ENCODE results near the gene RAB3IL1. TPM values are rescaled to one million over a fixed set of nuclear protein-coding genes. Genes with fewer than 3 reads are reported as not detected.

RAB3IL1 gene
- total and polyA plus RNA-seq, 2 of the 13 experiments (the other 11 are each of a cell fraction or from before 2014, with no cell fraction given): 1.2 to 2.0 TPM

DNA sequence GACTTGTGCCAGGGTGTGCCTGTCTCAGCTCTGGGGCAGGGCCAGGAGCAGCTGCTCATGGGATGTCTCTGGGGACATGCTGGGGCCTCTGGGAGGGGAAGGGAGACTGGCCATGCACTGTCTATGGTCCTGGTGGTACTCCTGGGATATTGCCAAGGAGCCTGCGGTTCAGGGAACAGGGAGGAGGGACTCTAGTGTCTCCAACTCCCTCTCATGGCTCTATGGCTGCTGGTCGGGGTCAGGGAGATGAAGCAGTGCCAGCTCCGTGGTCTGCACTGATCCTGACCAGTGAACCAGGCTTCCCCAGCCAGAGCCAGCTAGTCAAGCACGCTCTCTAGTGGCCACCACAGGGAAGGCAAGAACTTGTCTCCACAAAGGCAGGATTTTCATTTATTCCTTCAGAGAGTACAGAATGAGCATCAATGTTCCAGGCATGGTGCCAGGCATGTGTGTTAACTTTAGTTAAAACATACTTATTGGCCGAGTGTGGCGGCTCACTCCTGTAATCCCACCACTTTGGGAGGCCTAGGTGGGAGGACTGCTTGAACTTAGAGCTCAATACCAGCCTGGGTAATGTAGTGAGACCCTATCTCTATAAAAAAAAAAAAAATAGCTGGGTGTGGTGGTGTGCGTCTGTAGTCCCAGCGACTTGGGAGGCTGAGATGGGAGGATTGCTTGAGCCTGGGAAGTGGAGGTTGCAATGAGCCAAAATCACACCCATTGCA is 30.3 kb upstream of the RAB3IL1 start (continued):
- TF ChIP-seq USF2 (IDR thresholded peaks at IDR 0.05; ENCODE audit: low read depth, low read length) (0 out of 2 replicates have a peak, but pooled peaks have one; percentile 5), USF2 (CRISPR knock-in tag; IDR thresholded peaks at IDR 0.05; ENCODE audit: borderline replicate concordance) (no peak), ZNF331 (CRISPR knock-in tag; IDR thresholded peaks at IDR 0.05) (peak; percentile 51; the same call in 1 of the 2 replicates), ZNF691 (CRISPR knock-in tag; IDR thresholded peaks at IDR 0.05; ENCODE audit: borderline replicate concordance, low read depth) (peak; percentile 58; the same call in 1 of the 2 replicates), ZNF263 (CRISPR knock-in tag; IDR thresholded peaks at IDR 0.05) (peak; percentile 40; the same call in 1 of the 2 replicates), RAD21 (CRISPR knock-in tag; IDR thresholded peaks at IDR 0.05) (peak; percentile 99), GATAD2A (CRISPR knock-in tag; IDR thresholded peaks at IDR 0.05) (0 out of 2 replicates have a peak, but pooled peaks have one; percentile 20), SP2 (CRISPR knock-in tag; IDR thresholded peaks at IDR 0.05) (no peak), ZNF136 (CRISPR knock-in tag; IDR thresholded peaks at IDR 0.05; ENCODE audit: low read depth) (no peak), TBX3 (IDR thresholded peaks at IDR 0.05; ENCODE audit: borderline replicate concordance) (no peak), THYN1 (CRISPR knock-in tag; IDR thresholded peaks at IDR 0.05; ENCODE audit: borderline replicate concordance, low read depth) (no peak), KLF6 (CRISPR knock-in tag; IDR thresholded peaks at IDR 0.05) (no peak)
- TF ChIP-seq, protein P1, sequence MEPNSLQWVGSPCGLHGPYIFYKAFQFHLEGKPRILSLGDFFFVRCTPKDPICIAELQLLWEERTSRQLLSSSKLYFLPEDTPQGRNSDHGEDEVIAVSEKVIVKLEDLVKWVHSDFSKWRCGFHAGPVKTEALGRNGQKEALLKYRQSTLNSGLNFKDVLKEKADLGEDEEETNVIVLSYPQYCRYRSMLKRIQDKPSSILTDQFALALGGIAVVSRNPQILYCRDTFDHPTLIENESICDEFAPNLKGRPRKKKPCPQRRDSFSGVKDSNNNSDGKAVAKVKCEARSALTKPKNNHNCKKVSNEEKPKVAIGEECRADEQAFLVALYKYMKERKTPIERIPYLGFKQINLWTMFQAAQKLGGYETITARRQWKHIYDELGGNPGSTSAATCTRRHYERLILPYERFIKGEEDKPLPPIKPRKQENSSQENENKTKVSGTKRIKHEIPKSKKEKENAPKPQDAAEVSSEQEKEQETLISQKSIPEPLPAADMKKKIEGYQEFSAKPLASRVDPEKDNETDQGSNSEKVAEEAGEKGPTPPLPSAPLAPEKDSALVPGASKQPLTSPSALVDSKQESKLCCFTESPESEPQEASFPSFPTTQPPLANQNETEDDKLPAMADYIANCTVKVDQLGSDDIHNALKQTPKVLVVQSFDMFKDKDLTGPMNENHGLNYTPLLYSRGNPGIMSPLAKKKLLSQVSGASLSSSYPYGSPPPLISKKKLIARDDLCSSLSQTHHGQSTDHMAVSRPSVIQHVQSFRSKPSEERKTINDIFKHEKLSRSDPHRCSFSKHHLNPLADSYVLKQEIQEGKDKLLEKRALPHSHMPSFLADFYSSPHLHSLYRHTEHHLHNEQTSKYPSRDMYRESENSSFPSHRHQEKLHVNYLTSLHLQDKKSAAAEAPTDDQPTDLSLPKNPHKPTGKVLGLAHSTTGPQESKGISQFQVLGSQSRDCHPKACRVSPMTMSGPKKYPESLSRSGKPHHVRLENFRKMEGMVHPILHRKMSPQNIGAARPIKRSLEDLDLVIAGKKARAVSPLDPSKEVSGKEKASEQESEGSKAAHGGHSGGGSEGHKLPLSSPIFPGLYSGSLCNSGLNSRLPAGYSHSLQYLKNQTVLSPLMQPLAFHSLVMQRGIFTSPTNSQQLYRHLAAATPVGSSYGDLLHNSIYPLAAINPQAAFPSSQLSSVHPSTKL (CRISPR knock-in tag; IDR thresholded peaks at IDR 0.05): 0 out of 2 replicates have a peak, but pooled peaks have one; percentile 11
- TF ChIP-seq, protein P2, sequence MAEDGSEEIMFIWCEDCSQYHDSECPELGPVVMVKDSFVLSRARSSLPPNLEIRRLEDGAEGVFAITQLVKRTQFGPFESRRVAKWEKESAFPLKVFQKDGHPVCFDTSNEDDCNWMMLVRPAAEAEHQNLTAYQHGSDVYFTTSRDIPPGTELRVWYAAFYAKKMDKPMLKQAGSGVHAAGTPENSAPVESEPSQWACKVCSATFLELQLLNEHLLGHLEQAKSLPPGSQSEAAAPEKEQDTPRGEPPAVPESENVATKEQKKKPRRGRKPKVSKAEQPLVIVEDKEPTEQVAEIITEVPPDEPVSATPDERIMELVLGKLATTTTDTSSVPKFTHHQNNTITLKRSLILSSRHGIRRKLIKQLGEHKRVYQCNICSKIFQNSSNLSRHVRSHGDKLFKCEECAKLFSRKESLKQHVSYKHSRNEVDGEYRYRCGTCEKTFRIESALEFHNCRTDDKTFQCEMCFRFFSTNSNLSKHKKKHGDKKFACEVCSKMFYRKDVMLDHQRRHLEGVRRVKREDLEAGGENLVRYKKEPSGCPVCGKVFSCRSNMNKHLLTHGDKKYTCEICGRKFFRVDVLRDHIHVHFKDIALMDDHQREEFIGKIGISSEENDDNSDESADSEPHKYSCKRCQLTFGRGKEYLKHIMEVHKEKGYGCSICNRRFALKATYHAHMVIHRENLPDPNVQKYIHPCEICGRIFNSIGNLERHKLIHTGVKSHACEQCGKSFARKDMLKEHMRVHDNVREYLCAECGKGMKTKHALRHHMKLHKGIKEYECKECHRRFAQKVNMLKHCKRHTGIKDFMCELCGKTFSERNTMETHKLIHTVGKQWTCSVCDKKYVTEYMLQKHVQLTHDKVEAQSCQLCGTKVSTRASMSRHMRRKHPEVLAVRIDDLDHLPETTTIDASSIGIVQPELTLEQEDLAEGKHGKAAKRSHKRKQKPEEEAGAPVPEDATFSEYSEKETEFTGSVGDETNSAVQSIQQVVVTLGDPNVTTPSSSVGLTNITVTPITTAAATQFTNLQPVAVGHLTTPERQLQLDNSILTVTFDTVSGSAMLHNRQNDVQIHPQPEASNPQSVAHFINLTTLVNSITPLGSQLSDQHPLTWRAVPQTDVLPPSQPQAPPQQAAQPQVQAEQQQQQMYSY (CRISPR knock-in tag; IDR thresholded peaks at IDR 0.05): peak; percentile 76
- TF ChIP-seq, protein P3, sequence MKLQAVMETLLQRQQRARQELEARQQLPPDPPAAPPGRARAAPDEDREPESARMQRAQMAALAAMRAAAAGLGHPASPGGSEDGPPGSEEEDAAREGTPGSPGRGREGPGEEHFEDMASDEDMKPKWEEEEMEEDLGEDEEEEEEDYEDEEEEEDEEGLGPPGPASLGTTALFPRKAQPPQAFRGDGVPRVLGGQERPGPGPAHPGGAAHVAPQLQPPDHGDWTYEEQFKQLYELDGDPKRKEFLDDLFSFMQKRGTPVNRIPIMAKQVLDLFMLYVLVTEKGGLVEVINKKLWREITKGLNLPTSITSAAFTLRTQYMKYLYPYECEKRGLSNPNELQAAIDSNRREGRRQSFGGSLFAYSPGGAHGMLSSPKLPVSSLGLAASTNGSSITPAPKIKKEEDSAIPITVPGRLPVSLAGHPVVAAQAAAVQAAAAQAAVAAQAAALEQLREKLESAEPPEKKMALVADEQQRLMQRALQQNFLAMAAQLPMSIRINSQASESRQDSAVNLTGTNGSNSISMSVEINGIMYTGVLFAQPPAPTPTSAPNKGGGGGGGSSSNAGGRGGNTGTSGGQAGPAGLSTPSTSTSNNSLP (IDR thresholded peaks at IDR 0.05; ENCODE audit: low read depth, low read length): peak; percentile 25; the same call in 1 of the 2 replicates
